Fibroblast of skin of back (primary cell): Measurements from ENCODE around the gene CD101.

Experiments
- DNase-seq: peaks from one replicate; pipeline ENCODE4 v3.0.0-alpha.2; 2013

Gene CD101

GRCh38 chr1:116984406-116985160, 17.0 kb upstream of the CD101 start:
- no peak for DNase-seq

DNA sequence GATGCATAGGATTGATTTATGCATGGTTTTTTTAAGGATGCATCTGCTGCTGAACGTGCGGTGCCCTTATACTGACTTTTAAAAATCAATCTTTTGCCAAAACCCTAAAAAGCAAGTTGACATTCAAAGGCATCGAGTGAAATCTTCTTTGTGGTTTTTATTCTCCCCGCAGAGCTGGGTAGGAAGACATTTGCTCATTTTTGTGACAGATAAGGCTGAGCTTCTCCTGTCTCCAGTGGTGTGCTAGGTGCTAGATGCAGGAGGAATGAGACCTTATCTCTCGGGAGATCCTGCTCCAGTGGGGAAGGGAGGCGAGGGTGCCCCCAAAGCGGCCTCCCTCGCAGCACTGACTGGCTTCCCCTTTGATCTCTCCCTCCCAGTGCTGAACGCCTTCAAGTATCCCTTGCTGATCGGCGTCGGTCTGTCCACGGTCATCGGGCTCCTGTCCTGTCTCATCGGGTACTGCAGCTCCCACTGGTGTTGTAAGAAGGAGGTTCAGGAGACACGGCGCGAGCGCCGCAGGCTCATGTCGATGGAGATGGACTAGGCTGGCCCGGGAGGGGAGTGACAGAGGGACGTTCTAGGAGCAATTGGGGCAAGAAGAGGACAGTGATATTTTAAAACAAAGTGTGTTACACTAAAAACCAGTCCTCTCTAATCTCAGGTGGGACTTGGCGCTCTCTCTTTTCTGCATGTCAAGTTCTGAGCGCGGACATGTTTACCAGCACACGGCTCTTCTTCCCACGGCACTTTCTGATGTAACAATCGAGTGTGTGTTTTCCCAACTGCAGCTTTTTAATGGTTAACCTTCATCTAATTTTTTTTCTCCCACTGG, 14.9 kb upstream of the CD101 start:
- no peak for DNase-seq

- DNase-seq = no peak
These were observed 14.4 kb upstream of the CD101 start for GRCh38 chr1:116987256-116987555.

- peak; percentile 63 for DNase-seq
These were observed 13.3 kb upstream of the CD101 start for GRCh38 chr1:116988248-116988647.

GRCh38 chr1:116988908-116989307, 12.7 kb upstream of the CD101 start:
- DNase-seq = no peak

GRCh38 chr1:116989835-116990234, 11.7 kb upstream of the CD101 start:
- DNase-seq = no peak

DNA sequence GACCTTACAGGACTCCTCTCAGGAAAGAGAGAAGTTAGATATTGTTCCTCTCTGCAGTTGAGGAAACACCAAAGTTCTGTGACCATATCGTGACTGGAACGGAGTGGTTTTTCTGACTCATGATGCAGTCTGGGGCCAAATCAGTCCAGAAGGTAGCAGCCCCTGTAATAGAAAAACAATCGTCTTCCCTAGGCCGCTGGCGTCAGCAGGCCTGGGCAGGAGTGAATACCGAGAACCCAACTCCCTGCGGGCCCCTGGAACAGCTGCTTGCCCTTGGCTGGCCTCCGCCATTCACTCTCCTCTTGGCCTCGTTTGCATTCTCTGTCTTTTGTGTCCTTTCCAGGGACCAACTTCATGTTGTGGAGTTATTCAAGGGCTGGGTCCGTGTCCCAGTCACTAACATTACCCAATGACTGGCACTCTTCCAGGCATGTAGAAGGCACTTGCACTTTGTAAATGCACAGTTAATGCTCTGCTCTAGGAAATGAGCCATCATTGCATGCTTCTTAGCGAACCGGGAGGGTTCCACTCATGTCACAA, 10.9 kb upstream of the CD101 start:
- DNase-seq = peak; percentile 87

- DNase-seq = no peak
These were observed 10.3 kb upstream of the CD101 start for GRCh38 chr1:116991171-116991845.

DNA sequence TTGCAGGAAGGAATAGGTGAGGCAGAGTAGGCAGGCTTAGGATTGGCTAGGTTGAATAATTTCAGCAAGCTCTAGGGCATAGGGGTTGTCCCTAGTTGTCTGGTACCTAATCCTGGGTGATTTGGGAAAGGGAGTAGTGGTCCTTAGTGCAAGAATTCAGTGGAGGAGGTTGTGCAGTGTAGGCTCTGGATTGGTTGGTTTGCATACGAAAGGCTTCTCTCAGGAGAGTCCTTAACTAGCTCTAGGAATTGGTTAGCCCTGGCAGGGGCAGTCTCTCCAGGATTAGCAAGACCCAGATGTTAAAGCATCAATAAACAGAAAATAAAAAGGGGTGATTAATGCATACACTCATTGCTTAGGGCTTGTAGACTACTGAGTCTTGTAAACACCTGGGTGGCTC, 9.6 kb upstream of the CD101 start:
- no peak for DNase-seq

- DNase-seq = no peak
These were observed 8.3 kb upstream of the CD101 start for GRCh38 chr1:116993286-116993685.

GRCh38 chr1:116994411-116994810, 7.1 kb upstream of the CD101 start:
- DNase-seq = no peak

DNA sequence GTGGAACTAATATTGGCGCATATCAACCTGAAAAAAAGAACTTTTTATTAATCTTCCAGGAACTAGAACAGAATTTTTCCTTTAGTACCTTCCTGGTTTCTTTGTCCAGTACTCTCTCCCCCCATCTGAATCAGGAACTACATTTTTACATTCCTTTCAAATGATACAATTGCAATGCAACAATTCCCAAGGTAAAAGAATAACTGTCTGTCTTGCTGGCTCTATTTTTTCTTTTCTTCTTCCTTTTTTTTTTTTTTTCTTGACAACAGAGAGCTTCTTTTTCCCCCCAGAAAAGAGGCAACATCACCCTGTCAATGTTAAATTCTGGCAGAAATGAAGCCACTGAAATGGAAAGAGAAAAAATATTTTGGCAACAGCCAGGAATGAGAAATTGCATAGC, 4.5 kb upstream of the CD101 start:
- DNase-seq = peak; percentile 71

- peak; percentile 21 for DNase-seq
These were observed 3.9 kb upstream of the CD101 start for GRCh38 chr1:116997636-116998035.

DNA sequence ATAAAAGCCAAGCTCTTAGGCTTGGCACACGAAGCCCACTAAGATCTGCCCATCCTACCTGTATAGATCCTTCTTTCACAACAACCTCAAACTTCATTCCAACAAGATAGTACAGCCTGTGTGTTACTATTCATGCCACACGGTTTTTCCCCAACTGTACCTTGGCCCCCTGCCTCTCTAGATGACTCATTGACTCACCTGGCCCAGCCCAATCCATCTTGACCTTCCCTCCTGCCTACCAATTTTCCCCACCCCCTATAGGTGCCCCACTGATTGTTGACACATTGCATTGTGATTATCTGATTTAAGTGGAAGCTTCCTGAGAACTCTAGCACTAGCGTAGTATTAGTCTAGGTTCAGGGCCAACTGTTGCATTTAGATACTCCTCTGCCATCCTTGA, 2.0 kb upstream of the CD101 start:
- no peak for DNase-seq

GRCh38 chr1:117000142-117000541, 1.4 kb upstream of the CD101 start:
- no peak for DNase-seq

GRCh38 chr1:117003223-117003875, 1.8 kb downstream of the CD101 start:
- no peak for DNase-seq

- no peak for DNase-seq
These were observed 6.1 kb downstream of the CD101 start for GRCh38 chr1:117007719-117008013.

DNA sequence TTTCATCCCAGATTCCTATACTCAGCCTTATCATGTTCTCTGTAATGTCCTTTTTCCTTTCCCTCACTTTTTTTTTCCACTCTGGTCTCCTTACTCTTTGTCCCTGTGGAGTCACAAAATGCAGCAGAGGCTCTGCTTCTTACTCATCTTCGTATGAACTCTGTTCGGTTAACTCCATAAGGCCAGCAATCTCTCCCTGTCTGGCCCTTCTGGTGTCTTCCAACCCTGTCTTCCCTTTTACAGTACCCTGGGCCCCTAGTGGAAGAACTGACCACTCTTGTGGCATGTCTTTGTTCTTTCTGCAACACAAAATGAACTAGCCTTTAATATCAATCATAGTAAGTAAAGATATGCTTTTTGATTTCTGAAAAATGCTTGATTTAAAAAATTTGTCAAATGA, 7.1 kb downstream of the CD101 start:
- DNase-seq = no peak

GRCh38 chr1:117009132-117009531, 7.6 kb downstream of the CD101 start:
- no peak for DNase-seq

DNA sequence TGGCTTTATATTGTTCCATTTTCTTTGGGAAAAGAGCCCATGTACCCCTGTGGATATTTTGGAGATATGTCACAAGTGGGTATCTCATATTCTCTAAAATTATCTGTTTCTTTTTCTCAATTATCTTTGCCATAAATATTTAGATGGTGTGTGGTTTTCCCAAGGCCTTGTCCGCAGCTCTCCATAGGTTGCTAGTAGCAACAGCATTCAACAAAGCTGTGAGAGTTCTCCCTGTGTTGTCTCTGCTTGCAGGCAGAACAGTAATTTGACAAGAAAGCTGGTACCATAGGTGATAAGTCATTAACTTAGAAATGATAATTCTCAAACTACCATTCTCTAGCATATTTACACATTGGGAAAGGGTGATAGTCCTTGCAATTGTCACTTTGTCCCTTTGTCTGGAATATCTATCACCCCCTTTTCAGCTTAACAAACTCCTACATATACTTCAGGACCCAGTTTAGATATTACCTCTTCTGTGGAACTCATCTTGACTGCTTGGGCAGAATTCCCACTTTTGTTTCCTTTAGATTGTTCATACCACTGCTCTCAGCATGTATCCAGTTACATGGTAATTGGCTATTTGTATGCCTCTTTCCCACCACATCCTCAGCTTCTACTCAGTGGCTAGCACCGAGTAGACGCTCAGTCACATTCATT, 8.9 kb downstream of the CD101 start:
- DNase-seq = no peak

DNA sequence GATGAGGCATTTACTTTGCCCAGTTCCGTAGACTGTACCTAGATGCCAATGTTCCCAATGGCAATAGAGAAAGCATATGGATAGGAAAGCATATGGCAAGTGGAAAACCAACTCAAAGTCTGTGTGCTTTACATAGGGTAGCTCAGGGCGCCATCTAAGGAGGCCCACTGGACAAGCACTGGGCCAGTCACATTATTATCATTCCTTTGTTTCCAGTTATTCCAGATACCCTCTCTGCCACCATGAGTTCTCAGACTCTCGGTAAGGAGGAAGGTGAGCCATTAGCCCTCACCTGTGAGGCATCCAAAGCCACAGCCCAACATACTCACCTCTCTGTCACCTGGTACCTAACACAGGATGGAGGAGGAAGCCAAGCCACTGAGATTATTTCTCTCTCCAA, 9.8 kb downstream of the CD101 start:
- DNase-seq = no peak

DNA sequence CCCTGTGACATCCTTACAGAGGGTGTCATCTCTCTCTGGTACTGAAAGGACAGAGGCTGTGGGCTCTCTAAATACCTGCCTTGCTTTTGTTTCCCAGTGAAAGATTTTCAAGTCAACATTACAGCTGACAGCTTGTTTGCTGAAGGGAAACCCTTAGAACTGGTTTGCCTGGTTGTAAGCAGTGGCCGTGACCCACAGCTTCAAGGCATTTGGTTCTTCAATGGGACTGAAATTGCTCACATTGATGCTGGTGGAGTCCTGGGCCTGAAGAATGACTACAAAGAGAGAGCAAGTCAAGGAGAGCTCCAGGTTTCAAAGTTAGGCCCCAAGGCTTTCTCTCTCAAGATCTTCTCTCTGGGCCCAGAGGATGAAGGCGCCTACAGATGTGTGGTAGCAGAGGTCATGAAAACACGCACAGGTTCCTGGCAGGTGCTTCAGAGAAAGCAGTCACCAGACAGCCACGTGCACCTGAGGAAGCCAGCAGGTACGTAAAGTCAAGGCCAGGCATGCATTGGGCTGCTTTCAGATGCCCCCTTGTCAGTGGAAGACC, 11.8 kb downstream of the CD101 start:
- no peak for DNase-seq
